HG02973 (cell line): ENCODE data around the gene ACTL8.

ENCODE experiments used
- ATAC-seq: cut with Tn5 transposase; IDR thresholded peaks from one replicate; pipeline ENCODE4 v1.9.1; 2021; ENCODE audit warnings: moderate library complexity; ENCODE audit not compliant: unreplicated experiment

Gene ACTL8

GRCh38 chr1:17755120-17755519, at the start of gene ACTL8:
TSS of gene ACTL8 (plus strand) at chr1:17755333. CDS start at chr1:17823009, 67,676 bp downstream.
- ATAC-seq: no peak

- no peak for ATAC-seq
Measured at GRCh38 chr1:17706445-17706844, 48.7 kb upstream of the ACTL8 start.

- ATAC-seq: no peak
Measured at GRCh38 chr1:17709981-17710380, 45.2 kb upstream of the ACTL8 start.

- no peak for ATAC-seq
Measured at GRCh38 chr1:17710889-17711576, 44.1 kb upstream of the ACTL8 start.

- ATAC-seq: no peak
Measured at GRCh38 chr1:17711577-17711910, 43.6 kb upstream of the ACTL8 start.

- no peak for ATAC-seq
Measured at GRCh38 chr1:17711941-17712340, 43.2 kb upstream of the ACTL8 start.

GRCh38 chr1:17713993-17714392, 41.1 kb upstream of the ACTL8 start:
- ATAC-seq: no peak

GRCh38 chr1:17717594-17718535, 37.3 kb upstream of the ACTL8 start:
- no peak for ATAC-seq

- no peak for ATAC-seq
Measured at GRCh38 chr1:17719874-17720273, 35.3 kb upstream of the ACTL8 start.

GRCh38 chr1:17721444-17721843, 33.7 kb upstream of the ACTL8 start:
- ATAC-seq: no peak

GRCh38 chr1:17723684-17724083, 31.4 kb upstream of the ACTL8 start:
- no peak for ATAC-seq

GRCh38 chr1:17724150-17724549, 31.0 kb upstream of the ACTL8 start:
- ATAC-seq: no peak

GRCh38 chr1:17725084-17725719, 29.9 kb upstream of the ACTL8 start:
- ATAC-seq: no peak

- no peak for ATAC-seq
Measured at GRCh38 chr1:17725811-17726582, 29.1 kb upstream of the ACTL8 start.

- ATAC-seq: no peak
Measured at GRCh38 chr1:17728123-17728712, 26.9 kb upstream of the ACTL8 start.

- ATAC-seq: no peak
Measured at GRCh38 chr1:17729248-17729647, 25.9 kb upstream of the ACTL8 start.

GRCh38 chr1:17729909-17730308, 25.2 kb upstream of the ACTL8 start:
- ATAC-seq: no peak

- ATAC-seq: no peak
Measured at GRCh38 chr1:17731460-17731859, 23.7 kb upstream of the ACTL8 start.

- ATAC-seq: no peak
Measured at GRCh38 chr1:17732475-17732874, 22.7 kb upstream of the ACTL8 start.

GRCh38 chr1:17733661-17734060, 21.5 kb upstream of the ACTL8 start:
- ATAC-seq: no peak

- ATAC-seq: no peak
Measured at GRCh38 chr1:17734609-17735008, 20.5 kb upstream of the ACTL8 start.
